HepG2 (cell line): ENCODE measurements around the gene RREB1. TPM values are rescaled to one million over a fixed set of nuclear protein-coding genes. Genes with fewer than 3 reads are reported as not detected.

ENCODE experiments used
- CENPX ChIP-seq: sonication (generic); formaldehyde crosslinking; IDR thresholded peaks from 2 replicates; pipeline ENCODE4 v1.9.0; 2021; ENCODE audit warnings: mild to moderate bottlenecking, missing genetic modification reagents, moderate library complexity
- EP300 ChIP-seq, 3 experiments: sonication (generic) in 1 of 3; formaldehyde crosslinking in 1 of 3; IDR thresholded peaks; 2 replicates each; pipeline versions ENCODE4 v1.5.1 to v1.6.1; 2011 to 2020; ENCODE audit warnings: low read depth in 2 of 3, low read length in 2 of 3, borderline replicate concordance in 1 of 3, improper control_type of control experiment in 1 of 3, mild to moderate bottlenecking in 1 of 3, missing genetic modification reagents in 1 of 3, moderate library complexity in 1 of 3
- FIP1L1 ChIP-seq: fragments of 200-400 bp; formaldehyde crosslinking; IDR thresholded peaks from 2 replicates; pipeline ENCODE4 v1.6.1; 2018; ENCODE audit warnings: low read depth, mild to moderate bottlenecking, low read length, moderate library complexity, borderline replicate concordance; ENCODE audit not compliant: insufficient read depth
- HOMEZ ChIP-seq: IDR thresholded peaks from 2 replicates; pipeline ENCODE4 v1.6.1; 2016; ENCODE audit warnings: low read depth
- IRF2 ChIP-seq: IDR thresholded peaks from 2 replicates; pipeline ENCODE4 v1.6.1; 2018; ENCODE audit warnings: missing genetic modification reagents, missing compliant biosample characterization
- MAF1 ChIP-seq: sonication (generic); formaldehyde crosslinking; IDR thresholded peaks from 2 replicates; pipeline ENCODE4 v1.5.0; 2020; ENCODE audit warnings: missing genetic modification reagents, borderline replicate concordance
- MXD3 ChIP-seq: IDR thresholded peaks from 2 replicates; pipeline ENCODE4 v1.6.1; 2016; ENCODE audit warnings: mild to moderate bottlenecking, missing biosample characterization, missing genetic modification reagents
- NKX3-1 ChIP-seq: sonication (generic); formaldehyde crosslinking; IDR thresholded peaks from 2 replicates; pipeline ENCODE4 v1.5.0; 2020; ENCODE audit warnings: missing genetic modification reagents
- SIX1 ChIP-seq: sonication (generic); formaldehyde crosslinking; IDR thresholded peaks from 2 replicates; pipeline ENCODE4 v1.4.0; 2020; ENCODE audit warnings: missing genetic modification reagents, borderline replicate concordance
- SRY ChIP-seq: sonication (generic); formaldehyde crosslinking; IDR thresholded peaks from 2 replicates; pipeline ENCODE4 v1.8.0; 2022; ENCODE audit warnings: mild to moderate bottlenecking, missing genetic modification reagents
- TCF7 ChIP-seq: sonication (generic); IDR thresholded peaks from 2 replicates; pipeline ENCODE4 v1.6.1; 2016; ENCODE audit warnings: antibody characterized with exemption, low read depth
- TFDP1 ChIP-seq: IDR thresholded peaks from 2 replicates; pipeline ENCODE4 v1.6.1; 2016; ENCODE audit warnings: missing compliant biosample characterization, missing genetic modification reagents, borderline replicate concordance
- UBTF ChIP-seq: sonication (generic); formaldehyde crosslinking; IDR thresholded peaks from 2 replicates; pipeline ENCODE4 v1.4.0; 2020; ENCODE audit warnings: mild to moderate bottlenecking, missing genetic modification reagents
- ZFX ChIP-seq: sonication (generic); formaldehyde crosslinking; IDR thresholded peaks from 2 replicates; pipeline ENCODE4 v1.4.0; 2020; ENCODE audit warnings: mild to moderate bottlenecking, low read depth, missing genetic modification reagents, moderate library complexity
- ZNF30 ChIP-seq: sonication (generic); formaldehyde crosslinking; IDR thresholded peaks from 2 replicates; pipeline ENCODE4 v1.5.0; 2020; ENCODE audit warnings: mild to moderate bottlenecking, missing genetic modification reagents
- ZNF331 ChIP-seq: sonication (generic); formaldehyde crosslinking; IDR thresholded peaks from 2 replicates; pipeline ENCODE4 v1.4.0; 2020; ENCODE audit warnings: missing genetic modification reagents
- ZNF737 ChIP-seq: sonication (generic); formaldehyde crosslinking; IDR thresholded peaks from 2 replicates; pipeline ENCODE4 v1.5.0; 2020; ENCODE audit warnings: missing genetic modification reagents, mild to moderate bottlenecking, borderline replicate concordance
- ZNF770 ChIP-seq: sonication (generic); formaldehyde crosslinking; IDR thresholded peaks from 2 replicates; pipeline ENCODE4 v1.5.0; 2020; ENCODE audit warnings: mild to moderate bottlenecking, missing genetic modification reagents
- polyA plus RNA-seq, 8 experiments: library from polyadenylated mRNA; depleted of rRNA in 3 of 8; stranded (reverse) in 7 of 8; unstranded in 1 of 8; fragments of >200 nt; fragmentation: Illumina TruSeq in 4 of 8; extraction: Trizol in 4 of 8; gene quantifications; 2 replicates each; pipeline versions ENCODE4 v1.2.1 to v1.2.3, GENCODE V29; 2011 to 2016; ENCODE audit warnings: low read depth in 4 of 8, missing spikeins in 1 of 8, mixed read lengths in 1 of 8; ENCODE audit not compliant: insufficient read depth in 1 of 8
- total RNA-seq, 5 experiments: library from RNA; depleted of rRNA; stranded (reverse); fragments of >200 nt; fragmentation: Illumina TruSeq; extraction: Trizol; gene quantifications; 2 replicates each; pipeline ENCODE4 v1.2.3, GENCODE V29; 2016; ENCODE audit warnings: low read depth in 1 of 5

Gene RREB1
- total and polyA plus RNA-seq, 2 of the 13 experiments (the other 11 are each of a cell fraction or from before 2014, with no cell fraction given): 6.1 to 23.2 TPM

- TF ChIP-seq EP300 (IDR thresholded peaks at IDR 0.05; ENCODE audit: low read depth in 2 of 2, low read length in 2 of 2) (0 out of 4 replicates have a peak, but pooled peaks of 1 of the 2 experiments have one; percentile 4), EP300 (CRISPR knock-in tag; IDR thresholded peaks at IDR 0.05; ENCODE audit: borderline replicate concordance) (0 out of 2 replicates have a peak, but pooled peaks have one; percentile 4), CENPX (CRISPR knock-in tag) (no peak), TCF7 (no peak), HOMEZ (CRISPR knock-in tag) (no peak), NKX3-1 (CRISPR knock-in tag) (no peak), ZNF770 (CRISPR knock-in tag) (no peak), ZNF331 (CRISPR knock-in tag) (no peak), FIP1L1 (no peak), TFDP1 (CRISPR knock-in tag) (no peak; the same call in 1 of the 2 replicates), IRF2 (CRISPR knock-in tag) (no peak), ZNF737 (CRISPR knock-in tag) (no peak), SRY (CRISPR knock-in tag) (no peak), UBTF (CRISPR knock-in tag) (0 out of 2 replicates have a peak, but pooled peaks have one; percentile 5), ZNF30 (CRISPR knock-in tag) (0 out of 2 replicates have a peak, but pooled peaks have one; percentile 36), SIX1 (CRISPR knock-in tag) (no peak), MAF1 (no peak), MXD3 (CRISPR knock-in tag) (peak; percentile 8; the same call in 1 of the 2 replicates), ZFX (peak; percentile 36; the same call in 1 of the 2 replicates)
These were observed at the start of gene RREB1 (continued) for GRCh38 chr6:7107578-7108195.
